B cell (primary cell): ENCODE results near the gene PRR4. TPM values are rescaled to one million over a fixed set of nuclear protein-coding genes. Genes with fewer than 3 reads are reported as not detected.

ENCODE experiments used
- ATAC-seq: fragments of 200-7000 bp; cut with Tn5 transposase; one replicate; pipeline ENCODE4 v1.10.0; 2021; ENCODE audit warnings: low read depth, mild to moderate bottlenecking, moderate number of reproducible peaks, moderate library complexity
- CTCF ChIA-PET: fragments of 350-600 bp; sonication (Branson Sonifier 250); formaldehyde crosslinking; loops from one replicate; lab custom pipeline; 2021; ENCODE audit warnings: antibody characterized with exemption, inconsistent platforms; lab: Charles Lee
- POLR2A ChIA-PET: fragments of 350-600 bp; sonication (Branson Sonifier 250); formaldehyde crosslinking; loops from one replicate; lab custom pipeline; 2021; ENCODE audit warnings: antibody characterized with exemption; lab: Charles Lee
- DNase-seq: peaks from one replicate; pipeline ENCODE4 v3.0.0; 2013
- H2AFZ ChIP-seq: 2 replicates; pipeline ENCODE4 v1.6.1; 2012; ENCODE audit warnings: mild to moderate bottlenecking, low read depth, low read length; ENCODE audit not compliant: insufficient read depth, poor library complexity, severe bottlenecking
- H3K27ac ChIP-seq, 2 donors: 1 replicate in 1 of 2; 2 replicates in 1 of 2; pipeline ENCODE4 v1.5.1; 2012 to 2013; ENCODE audit warnings: low read length in 2 of 2, mild to moderate bottlenecking in 2 of 2, moderate library complexity in 1 of 2
- H3K27me3 ChIP-seq, 4 experiments: fragments of 200-600 bp in 1 of 4; sonication (generic) in 1 of 4; replicated peaks in 1 of 4; 1 replicate in 2 of 4; 2 replicates in 2 of 4; pipeline versions ENCODE4 v1.6.1 to v1.7.0; 2013 to 2016; ENCODE audit warnings: low read length in 3 of 4, mild to moderate bottlenecking in 2 of 4, mixed read lengths in 1 of 4, moderate library complexity in 1 of 4; ENCODE audit not compliant: insufficient read depth in 4 of 4, control insufficient read depth in 3 of 4; ENCODE audit errors: control extremely low read depth in 1 of 4
- H3K36me3 ChIP-seq, 2 experiments: replicated peaks in 1 of 2; 1 replicate in 1 of 2; 2 replicates in 1 of 2; pipeline versions ENCODE4 v1.6.1 to v1.7.1; 2013; ENCODE audit warnings: low read length in 1 of 2; ENCODE audit not compliant: insufficient read depth in 2 of 2, control insufficient read depth in 1 of 2; ENCODE audit errors: control extremely low read depth in 1 of 2, extremely low read depth in 1 of 2
- H3K4me1 ChIP-seq, 2 donors: fragments of 200-600 bp in 1 of 2; sonication (generic) in 1 of 2; 1 replicate in 1 of 2; 2 replicates in 1 of 2; pipeline versions ENCODE4 v1.5.1 to v1.6.1; 2013 to 2017; ENCODE audit warnings: low read length in 2 of 2; ENCODE audit not compliant: control insufficient read depth in 2 of 2, insufficient read depth in 2 of 2
- H3K4me2 ChIP-seq: replicated peaks from 2 replicates; pipeline ENCODE3; 2012; ENCODE audit warnings: mild to moderate bottlenecking, low read depth, low read length; ENCODE audit not compliant: poor library complexity, severe bottlenecking
- H3K4me3 ChIP-seq, 5 experiments: fragments of 200-600 bp in 1 of 5; sonication (generic) in 1 of 5; 1 replicate in 3 of 5; 2 replicates in 2 of 5; pipeline versions ENCODE4 v1.5.1 to v1.7.0; 2011 to 2016; ENCODE audit warnings: low read length in 4 of 5, mild to moderate bottlenecking in 4 of 5, low read depth in 2 of 5, control low read depth in 1 of 5, moderate library complexity in 1 of 5; ENCODE audit not compliant: insufficient read depth in 1 of 5; ENCODE audit errors: control extremely low read depth in 1 of 5, extremely low read depth in 1 of 5
- H3K79me2 ChIP-seq: fragments of 200-600 bp; sonication (generic); one replicate; pipeline ENCODE4 v1.6.0; 2016; ENCODE audit warnings: low read length; ENCODE audit not compliant: control insufficient read depth, insufficient read depth
- H3K9ac ChIP-seq: fragments of 200-600 bp; sonication (generic); 2 replicates; pipeline ENCODE4 v1.6.1; 2017; ENCODE audit warnings: mild to moderate bottlenecking, low read length, moderate library complexity
- H3K9me3 ChIP-seq, 3 donors: one replicate each; pipeline versions ENCODE4 v1.6.1 to v1.7.1; 2013; ENCODE audit warnings: low read length in 2 of 3; ENCODE audit not compliant: control insufficient read depth in 2 of 3, insufficient read depth in 1 of 3; ENCODE audit errors: control extremely low read depth in 1 of 3
- H4K20me1 ChIP-seq: 2 replicates; pipeline ENCODE4 v1.6.0; 2012; ENCODE audit warnings: mild to moderate bottlenecking, low read length; ENCODE audit not compliant: insufficient read depth, control insufficient read depth, poor library complexity, severe bottlenecking
- H3K27ac Mint-ChIP-seq: one replicate; pipeline ENCODE4 v1.8.0; 2021; ENCODE audit warnings: mixed read lengths
- H3K27me3 Mint-ChIP-seq: one replicate; pipeline ENCODE4 v1.8.0; 2021; ENCODE audit warnings: mixed read lengths
- H3K4me1 Mint-ChIP-seq: one replicate; pipeline ENCODE4 v1.8.0; 2021; ENCODE audit warnings: mixed read lengths
- H3K4me3 Mint-ChIP-seq: one replicate; pipeline ENCODE4 v1.8.0; 2021; ENCODE audit warnings: mixed read lengths
- H3K9me3 Mint-ChIP-seq: one replicate; pipeline ENCODE4 v1.8.0; 2022; ENCODE audit warnings: mixed read lengths; ENCODE audit not compliant: insufficient read depth
- EZH2 ChIP-seq: IDR thresholded peaks from 2 replicates; pipeline ENCODE4 v1.6.1; 2012; ENCODE audit warnings: borderline replicate concordance, low read depth, mild to moderate bottlenecking, moderate library complexity, low read length; ENCODE audit not compliant: insufficient read depth, poor library complexity, severe bottlenecking
- WGBS: methylation state at CpG from one replicate; pipeline ENCODE4 v1.1.5; 2013; ENCODE audit warnings: missing lambda C conversion rate; ENCODE audit not compliant: insufficient coverage; 5-methylcytosine and 5-hydroxymethylcytosine counted together
- intact Hi-C: fragments of 100-400 bp; cut with micrococcal nuclease; formaldehyde crosslinking; loops from one replicate; pipeline ENCODE4 v1.10.0; 2022
- polyA plus RNA-seq: library from polyadenylated mRNA; depleted of rRNA; stranded (reverse); fragments of >200 nt; gene quantifications from 2 replicates; pipeline ENCODE4 v1.2.3, GENCODE V29; 2012
- total RNA-seq, 2 donors: library from RNA; stranded (reverse); fragments of 120-200 nt in 1 of 2; gene quantifications; 1 replicate in 1 of 2; 2 replicates in 1 of 2; pipeline versions ENCODE4 v1.2.3 to v1.2.4, GENCODE V29; 2013 to 2022
- TF ChIP-seq, protein P1 (sequence below): fragments of 200-600 bp; IDR thresholded peaks from one replicate; pipeline ENCODE4 v1.8.0; 2022; ENCODE audit warnings: antibody characterized with exemption, mild to moderate bottlenecking

PRR4 gene
- total and polyA plus RNA-seq, 2 donors (not counting 1 experiment from before 2014, with no cell fraction given), result 1.8 to 1.9 TPM

DNA sequence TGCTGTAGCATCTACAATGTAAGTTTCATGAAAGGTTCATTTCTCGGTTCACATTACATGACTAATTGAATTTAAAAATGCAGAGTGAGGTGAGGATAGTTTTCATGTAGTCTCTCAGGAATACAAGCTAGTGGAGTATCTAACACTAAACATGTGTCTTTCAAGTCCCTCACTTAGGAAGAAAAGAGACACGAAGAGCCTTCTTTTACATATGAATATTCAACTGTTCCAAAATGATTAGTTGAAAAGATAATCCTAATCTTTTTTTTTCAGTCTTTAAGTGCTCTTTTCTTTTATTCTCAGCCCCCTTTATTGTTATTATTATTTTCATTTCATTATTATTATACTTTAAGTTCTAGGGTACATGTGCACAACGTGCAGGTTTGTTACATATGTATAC lies 10.8 kb downstream of the PRR4 start:
- DNase-seq, result no peak
- Mint-ChIP-seq H3K27me3 (no peaks in the 10 kb centered on the region), H3K4me3 (no peak overlapping the region), H3K27ac (no peak overlapping the region), H3K4me1 (no peaks in the 10 kb centered on the region), H3K9me3 (peaks cover 2% of the 10 kb centered on the region)
- intact Hi-C loops, result no loop called here
- TF ChIP-seq, protein P1, sequence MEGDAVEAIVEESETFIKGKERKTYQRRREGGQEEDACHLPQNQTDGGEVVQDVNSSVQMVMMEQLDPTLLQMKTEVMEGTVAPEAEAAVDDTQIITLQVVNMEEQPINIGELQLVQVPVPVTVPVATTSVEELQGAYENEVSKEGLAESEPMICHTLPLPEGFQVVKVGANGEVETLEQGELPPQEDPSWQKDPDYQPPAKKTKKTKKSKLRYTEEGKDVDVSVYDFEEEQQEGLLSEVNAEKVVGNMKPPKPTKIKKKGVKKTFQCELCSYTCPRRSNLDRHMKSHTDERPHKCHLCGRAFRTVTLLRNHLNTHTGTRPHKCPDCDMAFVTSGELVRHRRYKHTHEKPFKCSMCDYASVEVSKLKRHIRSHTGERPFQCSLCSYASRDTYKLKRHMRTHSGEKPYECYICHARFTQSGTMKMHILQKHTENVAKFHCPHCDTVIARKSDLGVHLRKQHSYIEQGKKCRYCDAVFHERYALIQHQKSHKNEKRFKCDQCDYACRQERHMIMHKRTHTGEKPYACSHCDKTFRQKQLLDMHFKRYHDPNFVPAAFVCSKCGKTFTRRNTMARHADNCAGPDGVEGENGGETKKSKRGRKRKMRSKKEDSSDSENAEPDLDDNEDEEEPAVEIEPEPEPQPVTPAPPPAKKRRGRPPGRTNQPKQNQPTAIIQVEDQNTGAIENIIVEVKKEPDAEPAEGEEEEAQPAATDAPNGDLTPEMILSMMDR, result no peak
- no peak for TF ChIP-seq EZH2
- no CpG with 5 or more reads among the region's 3 CpGs for WGBS
- POLR2A ChIA-PET, result no interaction called here
- no peak overlapping the region for H3K9ac ChIP-seq
- H2AFZ ChIP-seq, result no peak overlapping the region
- no peak overlapping the region for H3K4me3 ChIP-seq
- no peaks in the 10 kb centered on the region for H4K20me1 ChIP-seq
- no peak overlapping the region for H3K4me2 ChIP-seq
- CTCF ChIA-PET, result no interaction called here
- H3K79me2 ChIP-seq, result no peaks in the 10 kb centered on the region
- no peaks in the 10 kb centered on the region for H3K27me3 ChIP-seq
- no peaks in the 10 kb centered on the region for H3K36me3 ChIP-seq
- no peak overlapping the region for H3K27ac ChIP-seq
- H3K4me1 ChIP-seq, result no peaks in the 10 kb centered on the region
- peaks cover 0 to 1% (median 0%) of the 10 kb centered on the region in 3 donors for H3K9me3 ChIP-seq
- no peak for ATAC-seq

DNA sequence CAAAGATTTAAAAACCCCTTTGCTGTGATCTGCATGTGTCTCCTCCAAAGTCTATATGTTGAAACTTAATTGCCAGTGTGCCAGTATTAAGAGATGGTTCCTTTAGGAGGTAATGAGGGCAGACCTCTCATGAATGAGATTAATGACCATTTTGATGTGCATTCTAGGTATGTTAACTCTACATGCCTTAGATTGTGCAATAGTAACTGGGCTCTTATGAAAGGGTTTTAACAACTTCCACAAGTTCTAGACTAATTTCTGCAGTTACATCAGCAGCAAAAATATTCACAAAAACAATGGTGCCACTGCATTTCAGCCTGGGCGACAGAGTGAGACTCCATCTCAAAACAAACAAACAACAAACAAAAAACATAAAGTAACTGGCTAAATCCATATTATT lies 19.3 kb downstream of the PRR4 start:
- Histone ChIP-seq H3K27ac (no peak overlapping the region), H4K20me1 (no peaks in the 10 kb centered on the region), H3K79me2 (no peaks in the 10 kb centered on the region), H3K36me3 (no peaks in the 10 kb centered on the region), H3K9me3 (peaks cover 0 to 3% (median 0%) of the 10 kb centered on the region in 3 donors), H3K27me3 (no peaks in the 10 kb centered on the region), H3K9ac (no peak overlapping the region), H3K4me2 (no peak overlapping the region), H2AFZ (no peak overlapping the region), H3K4me1 (no peaks in the 10 kb centered on the region), H3K4me3 (no peak overlapping the region)
- intact Hi-C loops, result no loop called here
- no CpG with 5 or more reads among the region's 1 CpG for WGBS
- DNase-seq, result no peak
- H3K9me3 Mint-ChIP-seq, result no peaks in the 10 kb centered on the region
- ATAC-seq, result no peak
- ChIA-PET CTCF (no interaction called here), POLR2A (no interaction called here)
- H3K27ac Mint-ChIP-seq, result no peak overlapping the region
- no peaks in the 10 kb centered on the region for H3K27me3 Mint-ChIP-seq
- no peaks in the 10 kb centered on the region for H3K4me1 Mint-ChIP-seq
- no peak overlapping the region for H3K4me3 Mint-ChIP-seq
- no peak for TF ChIP-seq EZH2
- TF ChIP-seq, protein P1, result no peak
